A549 (cell line): ENCODE results near the gene STXBP4. TPM values are rescaled to one million over a fixed set of nuclear protein-coding genes. Genes with fewer than 3 reads are reported as not detected.

Experiments
- ATAC-seq, 2 experiments: fragments of 200-7000 bp in 1 of 2; fragments of >200 bp in 1 of 2; cut with Nextera tagmentation in 1 of 2; cut with Tn5 transposase in 1 of 2; 3 replicates each; pipeline versions ENCODE4 v1.8.0 to v1.9.1; 2018 to 2020; ENCODE audit warnings: mild to moderate bottlenecking in 1 of 2, moderate library complexity in 1 of 2
- CTCF ChIA-PET: fragments of 300-600 bp; sonication (Branson Sonifier 250); formaldehyde crosslinking; extraction: SDS; loops from one replicate; lab custom pipeline; 2021; ENCODE audit warnings: antibody characterized with exemption, inconsistent platforms; lab: Yijun Ruan, JAX
- POLR2A ChIA-PET: fragments of 350-600 bp; formaldehyde crosslinking; extraction: SDS; loops from one replicate; lab custom pipeline; 2021; ENCODE audit warnings: antibody characterized with exemption, inconsistent platforms; lab: Yijun Ruan, JAX
- DNase-seq, 2 experiments: peaks; one replicate each; pipeline versions ENCODE4 v3.0.0 to v3.0.0-alpha.2; 2011 to 2016; ENCODE audit warnings: low read depth in 1 of 2, low spot score in 1 of 2
- FAIRE-seq: peaks from 2 replicates; lab custom pipeline; 2011; peaks lifted over from hg19 to GRCh38; lab: Jason Lieb, UNC
- H3K27ac ChIP-seq, 2 experiments: fragments of >200 bp; sonication (Bioruptor Twin); formaldehyde crosslinking; 3 replicates each; pipeline ENCODE4 v1.5.1; 2016 to 2017
- H3K4me1 ChIP-seq: fragments of >200 bp; sonication (Bioruptor Twin); formaldehyde crosslinking; 3 replicates; pipeline ENCODE4 v1.6.1; 2016
- H3K4me2 ChIP-seq: fragments of >200 bp; sonication (Bioruptor Twin); formaldehyde crosslinking; 3 replicates; pipeline ENCODE4 v1.6.1; 2016
- H3K4me3 ChIP-seq: fragments of >200 bp; sonication (Bioruptor Twin); formaldehyde crosslinking; 3 replicates; pipeline ENCODE4 v1.5.1; 2016
- H3K9me3 ChIP-seq: fragments of >200 bp; sonication (Bioruptor Twin); formaldehyde crosslinking; 3 replicates; pipeline ENCODE4 v1.6.1; 2016
- BCL3 ChIP-seq: fragments of >200 bp; sonication (Bioruptor Twin); formaldehyde crosslinking; IDR thresholded peaks from 3 replicates; pipeline ENCODE4 v1.6.1; 2016
- BHLHE40 ChIP-seq: IDR thresholded peaks from 2 replicates; pipeline ENCODE4 v1.6.1; 2012; ENCODE audit warnings: low read depth, low read length, inconsistent platforms
- CBX8 ChIP-seq: fragments of 200-600 bp; sonication (generic); IDR thresholded peaks from 2 replicates; pipeline ENCODE4 v1.6.1; 2016
- CEBPB ChIP-seq, 2 experiments: fragments of >200 bp in 1 of 2; sonication (Bioruptor Twin) in 1 of 2; formaldehyde crosslinking in 1 of 2; IDR thresholded peaks; 2 replicates each; pipeline ENCODE4 v1.6.1; 2012 to 2016
- EHF ChIP-seq: fragments of 250-450 bp; sonication (Bioruptor Pico); IDR thresholded peaks from 2 replicates; pipeline ENCODE4 v1.5.0; 2020; ENCODE audit warnings: mild to moderate bottlenecking
- ELK1 ChIP-seq: fragments of 150-350 bp; IDR thresholded peaks from 2 replicates; pipeline ENCODE4 v1.6.1; 2014; ENCODE audit warnings: low read depth, mild to moderate bottlenecking, low read length
- GATA3 ChIP-seq: IDR thresholded peaks from 2 replicates; pipeline ENCODE4 v1.6.1; 2012; ENCODE audit warnings: borderline replicate concordance
- HES2 ChIP-seq: fragments of >200 bp; sonication (Bioruptor Twin); formaldehyde crosslinking; IDR thresholded peaks from 2 replicates; pipeline ENCODE4 v1.6.1; 2016
- HOXB13 ChIP-seq: fragments of 250-450 bp; sonication (Bioruptor Pico); IDR thresholded peaks from 2 replicates; pipeline ENCODE4 v1.5.0; 2020; ENCODE audit warnings: low read depth, mild to moderate bottlenecking, moderate library complexity
- KDM5A ChIP-seq: fragments of 200-600 bp; sonication (generic); IDR thresholded peaks from 2 replicates; pipeline ENCODE4 v1.6.1; 2016; ENCODE audit warnings: antibody characterized with exemption, mild to moderate bottlenecking
- MAFK ChIP-seq: fragments of 450-650 bp; IDR thresholded peaks from 2 replicates; pipeline ENCODE4 v1.6.1; 2014; ENCODE audit not compliant: partially characterized antibody
- MAZ ChIP-seq: fragments of 150-350 bp; IDR thresholded peaks from 2 replicates; pipeline ENCODE4 v1.6.1; 2014; ENCODE audit warnings: antibody characterized with exemption, low read depth, low read length, borderline replicate concordance
- NPAS2 ChIP-seq: fragments of 250-450 bp; sonication (Bioruptor Pico); IDR thresholded peaks from 2 replicates; pipeline ENCODE4 v1.8.0; 2022; ENCODE audit warnings: mild to moderate bottlenecking, moderate library complexity, borderline replicate concordance
- PHF8 ChIP-seq: fragments of 200-600 bp; sonication (generic); IDR thresholded peaks from 2 replicates; pipeline ENCODE4 v1.6.1; 2016; ENCODE audit warnings: low read depth, mild to moderate bottlenecking, antibody characterized with exemption, moderate library complexity, borderline replicate concordance
- POLR2AphosphoS2 ChIP-seq: conservative IDR thresholded peaks from 2 replicates; pipeline ENCODE4 v1.6.1; 2012; ENCODE audit warnings: low read length, improper control_type of control experiment, inconsistent platforms
- RAD21 ChIP-seq, 2 experiments: fragments of >200 bp in 1 of 2; sonication (Bioruptor Twin) in 1 of 2; formaldehyde crosslinking in 1 of 2; IDR thresholded peaks in 1 of 2; conservative IDR thresholded peaks in 1 of 2; 2 replicates in 1 of 2; 3 replicates in 1 of 2; pipeline ENCODE4 v1.6.1; 2012 to 2018; ENCODE audit warnings: inconsistent platforms in 1 of 2
- REST ChIP-seq: fragments of 200-600 bp; sonication (generic); IDR thresholded peaks from 2 replicates; pipeline ENCODE4 v1.6.1; 2016; ENCODE audit warnings: antibody characterized with exemption, mild to moderate bottlenecking, moderate library complexity
- RFX5 ChIP-seq: fragments of 450-650 bp; IDR thresholded peaks from 2 replicates; pipeline ENCODE4 v1.7.1; 2014; ENCODE audit warnings: antibody characterized with exemption, mild to moderate bottlenecking, moderate library complexity
- RNF2 ChIP-seq: fragments of 200-600 bp; sonication (generic); IDR thresholded peaks from 2 replicates; pipeline ENCODE4 v1.6.1; 2016; ENCODE audit warnings: low read depth, mild to moderate bottlenecking, antibody characterized with exemption, moderate library complexity, borderline replicate concordance
- SMC3 ChIP-seq: fragments of >200 bp; sonication (Bioruptor Twin); formaldehyde crosslinking; IDR thresholded peaks from 3 replicates; pipeline ENCODE4 v1.6.1; 2018; ENCODE audit warnings: inconsistent platforms
- USF2 ChIP-seq: fragments of 450-650 bp; IDR thresholded peaks from 2 replicates; pipeline ENCODE4 v1.6.1; 2014; ENCODE audit warnings: antibody characterized with exemption
- ZFP36 ChIP-seq: fragments of 450-650 bp; IDR thresholded peaks from 2 replicates; pipeline ENCODE4 v1.6.1; 2014; ENCODE audit warnings: borderline replicate concordance; ENCODE audit not compliant: partially characterized antibody
- ZNF302 ChIP-seq: fragments of 250-450 bp; sonication (Bioruptor Pico); IDR thresholded peaks from 2 replicates; pipeline ENCODE4 v1.9.0; 2021; ENCODE audit warnings: inconsistent platforms, mild to moderate bottlenecking, moderate library complexity
- ZSCAN20 ChIP-seq: fragments of 250-450 bp; sonication (Bioruptor Pico); IDR thresholded peaks from 2 replicates; pipeline ENCODE4 v1.8.0; 2022; ENCODE audit warnings: mild to moderate bottlenecking, moderate library complexity
- WGBS: methylation state at CpG from one replicate; pipeline ENCODE4 v1.1.6; 2017; ENCODE audit errors: missing lambda C conversion rate; 5-methylcytosine and 5-hydroxymethylcytosine counted together
- polyA plus RNA-seq, 4 experiments: library from polyadenylated mRNA; depleted of rRNA in 3 of 4; stranded (reverse); fragments of >200 nt; fragmentation: RNase III in 1 of 4; extraction: RNeasy Plus Mini Kit Qiagen cat#74134 plus additional on column Dnase treatment in 1 of 4; gene quantifications; 2 replicates in 3 of 4; 3 replicates in 1 of 4; pipeline ENCODE4 v1.2.3, GENCODE V29; 2011 to 2017

STXBP4 gene
- polyA plus RNA-seq, 2 of the 4 experiments (the other 2 are of a cell fraction): 9.0 to 16.0 TPM

- FAIRE-seq: no peak
- Histone ChIP-seq H3K4me2 (no peak overlapping the region), H3K9me3 (no peaks in the 10 kb centered on the region), H3K4me1 (peaks cover 15% of the 10 kb centered on the region), H3K27ac (no peak overlapping the region), H3K4me3 (no peak overlapping the region)
- no peak for ATAC-seq
- DNase-seq: peak in 1 of 2 experiments; percentile 24
- POLR2A ChIA-PET: no interaction called here
- TF ChIP-seq CBX8: no peak
- TF ChIP-seq MAFK: no peak
- TF ChIP-seq ZFP36: no peak
- TF ChIP-seq HOXB13 (CRISPR knock-in tag): no peak
- TF ChIP-seq RAD21 (conservative IDR thresholded peaks at IDR 0.05 in 1 of 2, IDR thresholded peaks at IDR 0.05 in 1 of 2): no peak
- TF ChIP-seq GATA3: no peak
- no peak for TF ChIP-seq NPAS2 (CRISPR knock-in tag)
- TF ChIP-seq BCL3: no peak
- TF ChIP-seq ELK1: no peak
- no peak for TF ChIP-seq POLR2AphosphoS2
- TF ChIP-seq, all 56 proteins: peak for 0
- CTCF ChIA-PET: no interaction called here
These were observed 13.8 kb downstream of the STXBP4 start for GRCh38 chr17:54982399-54982798.

GRCh38 chr17:54983260-54983659, 14.7 kb downstream of the STXBP4 start:
- ATAC-seq: no peak
- H3K4me3 ChIP-seq: no peak overlapping the region
- H3K4me1 ChIP-seq: peaks cover 15% of the 10 kb centered on the region
- H3K27ac ChIP-seq: no peak overlapping the region
- H3K4me2 ChIP-seq: no peak overlapping the region
- TF ChIP-seq POLR2AphosphoS2: no peak
- TF ChIP-seq RNF2: no peak
- no peak for TF ChIP-seq CEBPB (IDR thresholded peaks at IDR 0.05)
- TF ChIP-seq MAZ: no peak
- TF ChIP-seq HES2: no peak
- no peak for TF ChIP-seq BHLHE40
- TF ChIP-seq ZFP36: no peak
- TF ChIP-seq, all 56 proteins: peak for 0
- DNase-seq (no peak), FAIRE-seq (no peak)
- H3K9me3 ChIP-seq: no peaks in the 10 kb centered on the region
- POLR2A ChIA-PET: no interaction called here
- CTCF ChIA-PET: interaction anchor here (2.2 kb wide), 1 partner anchor 10 kb away, joined by 15 read pairs; no protein-coding TSS in a partner anchor

GRCh38 chr17:54985476-54985875, 16.9 kb downstream of the STXBP4 start:
- POLR2A ChIA-PET: no interaction called here
- 82% methylated on average over 1 of the region's 1 CpG for whole genome bisulfite sequencing
- Histone ChIP-seq H3K4me1 (no peaks in the 10 kb centered on the region), H3K27ac (no peak overlapping the region), H3K4me2 (no peak overlapping the region), H3K4me3 (no peak overlapping the region), H3K9me3 (no peaks in the 10 kb centered on the region)
- FAIRE-seq (peak; percentile 36), DNase-seq (no peak), ATAC-seq (no peak)
- CTCF ChIA-PET: interaction anchor here (0.8 to 2.2 kb wide), 6 partner anchors 8 to 616 kb away, joined by 3 to 15 read pairs (median 3); partner anchors contain the start of genes COX11 and STXBP4
- TF ChIP-seq ZNF302 (CRISPR knock-in tag) (no peak), KDM5A (no peak)

GRCh38 chr17:54990118-54990517, 21.6 kb downstream of the STXBP4 start:
- 93% methylated on average over 4 of the region's 4 CpGs for WGBS
- Histone ChIP-seq H3K27ac (no peak overlapping the region), H3K4me1 (no peaks in the 10 kb centered on the region), H3K4me3 (no peak overlapping the region), H3K9me3 (no peaks in the 10 kb centered on the region), H3K4me2 (no peak overlapping the region)
- no peak for ATAC-seq
- DNase-seq: no peak
- ChIA-PET POLR2A (no interaction called here), CTCF (interaction anchor here (1.0 to 7.3 kb wide), 5 partner anchors 21 to 536 kb away, joined by 3 to 99 read pairs (median 4); no protein-coding TSS in a partner anchor)
- FAIRE-seq: no peak
- TF ChIP-seq SMC3: no peak
- no peak for TF ChIP-seq REST
- TF ChIP-seq USF2: no peak
- TF ChIP-seq PHF8: no peak
- no peak for TF ChIP-seq ZSCAN20 (CRISPR knock-in tag)
- no peak for TF ChIP-seq GATA3
- no peak for TF ChIP-seq RFX5
- TF ChIP-seq EHF (CRISPR knock-in tag): no peak
- TF ChIP-seq ZNF302 (CRISPR knock-in tag): no peak
